NT2/D1 (cell line): ENCODE measurements around the gene SUGP1.

Source experiments
- DNase-seq: peaks from one replicate; pipeline ENCODE4 v3.0.0-alpha.2; 2011; ENCODE audit warnings: low read depth, low spot score
- H3K27me3 ChIP-seq: 2 replicates; pipeline ENCODE4 v1.6.0; 2011; ENCODE audit warnings: mild to moderate bottlenecking; ENCODE audit not compliant: insufficient read length, insufficient read depth
- H3K36me3 ChIP-seq: 2 replicates; pipeline ENCODE4 v1.6.1; 2011; ENCODE audit warnings: mild to moderate bottlenecking, low read length, mixed read lengths; ENCODE audit not compliant: insufficient read depth, insufficient read length
- H3K4me1 ChIP-seq: 2 replicates; pipeline ENCODE4 v1.5.1; 2011; ENCODE audit not compliant: insufficient read depth, insufficient read length
- H3K4me3 ChIP-seq: 2 replicates; pipeline ENCODE4 v1.5.1; 2011; ENCODE audit warnings: low read depth; ENCODE audit not compliant: insufficient read length
- H3K9ac ChIP-seq: 2 replicates; pipeline ENCODE4 v1.6.0; 2011; ENCODE audit warnings: low read depth; ENCODE audit not compliant: insufficient read length
- H3K9me3 ChIP-seq: 2 replicates; pipeline ENCODE4 v1.5.1; 2011; ENCODE audit warnings: mild to moderate bottlenecking, low read length; ENCODE audit not compliant: insufficient read depth
- SUZ12 ChIP-seq: IDR thresholded peaks from 2 replicates; pipeline ENCODE4 v1.6.1; 2011; ENCODE audit not compliant: insufficient read length, insufficient read depth; ENCODE audit errors: extremely low read depth
- YY1 ChIP-seq: IDR thresholded peaks from 2 replicates; pipeline ENCODE4 v1.6.1; 2011; ENCODE audit not compliant: insufficient read length, insufficient read depth
- ZNF274 ChIP-seq: IDR thresholded peaks from 2 replicates; pipeline ENCODE4 v1.6.1; 2011; ENCODE audit warnings: mild to moderate bottlenecking, low read depth, low read length

Gene SUGP1

DNA sequence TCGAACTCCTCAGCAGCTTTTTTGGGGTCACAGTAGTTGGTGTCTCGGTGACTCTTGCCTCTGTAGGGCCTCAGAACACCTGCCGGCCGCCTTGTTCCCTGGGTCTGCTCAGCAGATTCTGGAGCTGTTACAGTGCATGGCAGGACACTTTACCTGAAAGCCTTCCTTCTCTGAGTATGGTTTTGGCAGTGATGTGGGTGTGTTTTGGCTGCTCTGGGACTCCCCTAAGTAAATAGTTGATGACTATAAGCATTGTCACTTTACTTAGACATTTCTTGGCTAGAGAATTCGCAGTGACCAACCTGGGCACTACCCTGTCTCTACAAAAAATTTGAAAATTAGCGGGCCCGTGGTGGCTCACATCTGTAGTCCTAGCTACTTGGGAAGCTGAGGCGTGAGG is 7.4 kb upstream of the SUGP1 start:
- Histone ChIP-seq H3K9me3 (no peaks in the 10 kb centered on the region), H3K4me3 (no peak overlapping the region), H3K9ac (no peak overlapping the region), H3K4me1 (no peaks in the 10 kb centered on the region), H3K27me3 (no peaks in the 10 kb centered on the region), H3K36me3 (peaks cover 77% of the 10 kb centered on the region)
- TF ChIP-seq ZNF274 = no peak
- TF ChIP-seq YY1 = no peak
- no peak for TF ChIP-seq SUZ12
- no peak for DNase-seq

- DNase-seq = no peak
- Histone ChIP-seq H3K4me1 (peaks cover 3% of the 10 kb centered on the region), H3K36me3 (peaks cover 48% of the 10 kb centered on the region), H3K9me3 (no peaks in the 10 kb centered on the region), H3K4me3 (no peak overlapping the region), H3K27me3 (no peaks in the 10 kb centered on the region), H3K9ac (no peak overlapping the region)
- TF ChIP-seq YY1 (no peak), ZNF274 (no peak)
Measured at GRCh38 chr19:19324059-19324770, 3.9 kb upstream of the SUGP1 start.

DNA sequence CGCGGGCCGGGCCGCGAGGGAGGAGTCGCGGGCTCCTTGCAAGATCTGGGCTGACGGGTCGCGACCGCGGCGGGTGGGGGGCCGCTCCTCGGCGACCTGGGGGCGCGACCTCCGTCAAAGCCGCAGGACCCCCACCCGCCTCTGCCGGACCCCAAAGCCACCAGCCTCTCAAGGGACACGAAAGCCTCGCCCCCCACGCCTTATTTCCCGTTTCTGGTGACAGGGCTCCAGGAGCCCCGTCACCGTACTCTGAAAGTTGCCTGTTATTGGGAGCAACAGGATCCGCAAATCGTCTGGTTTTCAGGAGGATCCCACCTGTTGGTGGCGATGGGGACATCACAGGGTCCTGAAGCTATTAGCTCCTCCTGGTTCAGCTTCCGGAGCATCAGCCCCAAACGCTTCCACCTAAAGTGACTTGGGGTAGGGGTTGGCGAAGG is 850 bp upstream of the SUGP1 start:
- DNase-seq = peak; percentile 20

DNA sequence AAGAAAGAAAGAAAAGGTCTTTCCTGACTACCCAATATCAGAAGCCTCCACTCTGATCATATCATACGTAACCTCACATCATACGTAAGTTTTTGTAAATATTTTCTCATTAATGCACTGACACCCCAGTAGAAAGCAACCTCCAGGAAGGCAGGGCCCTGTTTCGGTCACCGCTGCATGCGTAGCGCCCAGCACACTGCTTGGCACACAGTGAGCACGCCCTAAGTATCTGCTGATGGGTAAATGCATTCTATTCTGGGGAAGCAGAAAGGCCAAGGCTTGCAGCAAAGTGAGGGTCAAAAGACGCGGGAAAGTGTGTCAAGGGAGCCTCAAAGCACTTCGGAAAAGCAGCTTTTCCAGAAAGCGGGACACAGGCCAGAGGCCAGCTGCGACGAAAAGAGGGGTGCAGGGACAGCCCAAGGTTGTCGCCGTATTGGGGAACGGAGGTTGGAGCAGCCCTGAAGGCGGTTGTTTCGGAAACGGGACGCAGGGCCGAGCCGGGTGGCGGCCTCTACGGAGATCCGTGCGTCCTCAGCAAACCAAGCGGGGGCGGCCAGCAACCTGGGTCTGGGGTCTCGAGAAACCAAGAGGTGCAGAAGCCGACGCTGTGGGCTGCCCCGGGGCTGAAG is 463 bp downstream of the SUGP1 start:
- H3K9ac ChIP-seq = peak overlapping the region; percentile 100
- DNase-seq = no peak
- peak overlapping the region; percentile 100 for H3K4me3 ChIP-seq
- TF ChIP-seq YY1 (no peak), ZNF274 (no peak), SUZ12 (no peak)
- H3K27me3 ChIP-seq = no peaks in the 10 kb centered on the region
- H3K36me3 ChIP-seq = peaks cover 50% of the 10 kb centered on the region
- H3K4me1 ChIP-seq = peaks cover 7% of the 10 kb centered on the region
- no peaks in the 10 kb centered on the region for H3K9me3 ChIP-seq

More for the DNA sequence above, 850 bp upstream of the SUGP1 start:
- Histone ChIP-seq H3K4me1 (peaks cover 7% of the 10 kb centered on the region), H3K9me3 (no peaks in the 10 kb centered on the region), H3K27me3 (no peaks in the 10 kb centered on the region), H3K36me3 (peaks cover 48% of the 10 kb centered on the region), H3K9ac (peak overlapping the region; percentile 100), H3K4me3 (peak overlapping the region; percentile 100)
- TF ChIP-seq ZNF274 = no peak
- TF ChIP-seq YY1 = no peak
- TF ChIP-seq SUZ12 = no peak

DNA sequence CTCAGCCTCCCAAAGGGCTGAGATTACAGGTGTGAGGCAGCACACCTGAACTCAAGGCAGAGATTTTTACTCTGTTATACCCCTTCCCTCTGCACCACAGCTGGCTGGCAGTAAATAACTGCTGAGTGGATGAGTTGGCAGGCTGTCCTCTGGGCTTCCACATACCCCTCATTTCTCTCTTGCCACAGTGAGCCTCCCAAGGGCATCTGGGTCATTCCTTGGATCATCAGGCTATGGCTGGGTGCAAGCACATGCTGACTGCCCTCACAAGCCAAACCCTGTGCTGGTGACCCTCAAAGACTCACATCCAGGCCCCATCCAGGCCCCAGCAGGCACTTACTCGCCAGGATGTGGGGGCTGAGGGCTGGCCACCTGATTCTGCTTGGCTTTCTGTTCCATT is 4.2 kb downstream of the SUGP1 start:
- H3K36me3 ChIP-seq = peaks cover 63% of the 10 kb centered on the region
- DNase-seq = no peak
- no peak overlapping the region for H3K9ac ChIP-seq
- H3K4me1 ChIP-seq = peaks cover 4% of the 10 kb centered on the region
- no peak overlapping the region for H3K4me3 ChIP-seq
- H3K27me3 ChIP-seq = no peaks in the 10 kb centered on the region
- TF ChIP-seq YY1 (no peak), ZNF274 (no peak), SUZ12 (no peak)
- no peaks in the 10 kb centered on the region for H3K9me3 ChIP-seq

DNA sequence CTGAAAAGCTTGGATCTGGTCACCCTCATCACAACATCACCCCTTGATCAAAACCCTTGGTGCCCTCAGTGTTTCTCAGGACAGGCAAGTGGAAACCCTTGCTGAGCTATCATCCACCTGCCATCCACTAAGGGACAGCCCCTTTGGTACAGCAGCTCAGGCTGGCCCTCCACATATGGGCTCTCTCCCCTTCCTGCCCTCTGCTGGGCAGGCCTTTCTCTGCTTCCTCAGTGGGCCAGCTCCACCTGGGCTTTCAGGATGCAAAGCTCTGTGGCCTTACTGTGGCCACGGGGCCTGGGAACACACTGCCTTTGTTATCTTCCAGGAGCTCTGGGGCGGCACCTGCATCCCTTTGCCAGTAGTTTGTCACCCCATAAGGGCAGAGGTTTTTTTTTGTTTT is 4.9 kb downstream of the SUGP1 start:
- Histone ChIP-seq H3K4me1 (peaks cover 4% of the 10 kb centered on the region), H3K27me3 (no peaks in the 10 kb centered on the region), H3K9ac (no peak overlapping the region), H3K36me3 (peaks cover 70% of the 10 kb centered on the region), H3K9me3 (no peaks in the 10 kb centered on the region), H3K4me3 (no peak overlapping the region)
- no peak for DNase-seq
- TF ChIP-seq ZNF274 (no peak), YY1 (no peak), SUZ12 (no peak)

DNA sequence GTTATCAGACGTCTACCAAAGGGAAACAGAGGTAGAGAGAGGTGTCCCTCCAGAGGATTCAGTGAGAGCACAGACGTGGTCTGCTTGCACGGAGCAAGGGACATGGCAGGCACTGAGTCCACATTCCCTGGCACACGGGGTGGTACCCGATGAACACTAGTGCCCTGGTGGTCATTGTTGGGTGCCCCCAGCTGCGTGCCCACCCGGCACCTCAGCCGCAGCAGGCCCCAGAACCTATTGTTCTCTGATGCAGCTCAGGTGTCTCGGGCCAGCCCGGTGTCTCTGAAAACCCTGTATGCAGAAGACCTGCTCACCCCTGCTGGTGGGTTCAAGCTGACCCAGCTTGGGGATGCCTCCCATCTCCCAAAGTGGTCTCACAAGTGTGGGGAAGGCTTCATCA is 11.9 kb downstream of the SUGP1 start:
- peaks cover 87% of the 10 kb centered on the region for H3K36me3 ChIP-seq
- no peaks in the 10 kb centered on the region for H3K4me1 ChIP-seq
- TF ChIP-seq YY1 = no peak
- no peak for TF ChIP-seq ZNF274
- TF ChIP-seq SUZ12 = no peak
- no peak overlapping the region for H3K9ac ChIP-seq
- no peak overlapping the region for H3K4me3 ChIP-seq
- H3K27me3 ChIP-seq = no peaks in the 10 kb centered on the region
- DNase-seq = no peak
- no peaks in the 10 kb centered on the region for H3K9me3 ChIP-seq
